CD4-positive, alpha-beta T cell treated with Interleukin-21 for 1 hour (primary cell): ENCODE measurements around the gene GSDMA.

Source experiments
- DNase-seq: peaks from one replicate; pipeline ENCODE4 v3.0.0-alpha.2; 2020

GSDMA gene

DNA sequence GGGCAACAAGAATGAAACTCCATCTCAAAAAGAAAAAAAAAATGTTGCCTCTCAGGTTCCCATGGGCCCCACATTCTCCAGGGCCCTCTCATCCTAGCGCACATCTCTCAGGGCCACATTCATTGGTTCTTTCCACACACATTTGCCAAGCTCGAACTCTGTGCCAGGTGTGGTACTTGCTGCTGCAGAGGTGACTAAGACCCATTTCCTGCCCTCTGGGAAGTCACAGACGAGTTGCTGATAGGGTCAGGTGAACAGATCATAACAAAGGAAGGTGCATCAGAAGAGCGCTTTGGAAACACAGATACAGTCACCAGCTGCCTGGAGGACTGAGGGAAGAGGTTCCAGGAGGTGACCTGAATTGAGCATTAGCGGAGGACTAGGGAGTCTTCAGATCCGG, 1.0 kb downstream of the GSDMA start:
- DNase-seq, result peak; percentile 34

- DNase-seq, result no peak
These were observed 2.4 kb downstream of the GSDMA start for GRCh38 chr17:39965017-39965699.

GRCh38 chr17:39966771-39967170, 4.0 kb downstream of the GSDMA start:
- DNase-seq, result no peak

DNA sequence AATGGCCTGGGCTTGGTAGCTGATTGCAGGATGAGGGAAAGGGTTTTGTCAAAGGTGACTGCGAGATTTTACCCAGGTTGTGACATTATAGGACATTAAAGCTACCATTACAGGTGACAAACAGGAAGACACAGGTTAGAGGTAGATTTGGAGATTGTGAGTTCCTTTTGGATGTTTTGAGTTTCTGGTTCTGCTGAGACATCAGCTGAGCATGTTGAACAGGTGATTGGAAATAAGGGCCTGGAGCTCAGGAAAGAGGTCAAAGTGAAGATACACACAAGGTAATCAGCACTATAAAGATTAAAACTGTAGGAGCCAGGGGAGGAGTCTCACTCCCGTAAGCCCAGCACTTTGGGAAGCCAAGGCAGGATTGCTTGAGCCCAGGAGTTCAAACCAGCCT, 6.0 kb downstream of the GSDMA start:
- DNase-seq, result no peak

GRCh38 chr17:39969375-39969774, 6.6 kb downstream of the GSDMA start:
- no peak for DNase-seq

GRCh38 chr17:39970157-39970692, 7.4 kb downstream of the GSDMA start:
- no peak for DNase-seq

DNA sequence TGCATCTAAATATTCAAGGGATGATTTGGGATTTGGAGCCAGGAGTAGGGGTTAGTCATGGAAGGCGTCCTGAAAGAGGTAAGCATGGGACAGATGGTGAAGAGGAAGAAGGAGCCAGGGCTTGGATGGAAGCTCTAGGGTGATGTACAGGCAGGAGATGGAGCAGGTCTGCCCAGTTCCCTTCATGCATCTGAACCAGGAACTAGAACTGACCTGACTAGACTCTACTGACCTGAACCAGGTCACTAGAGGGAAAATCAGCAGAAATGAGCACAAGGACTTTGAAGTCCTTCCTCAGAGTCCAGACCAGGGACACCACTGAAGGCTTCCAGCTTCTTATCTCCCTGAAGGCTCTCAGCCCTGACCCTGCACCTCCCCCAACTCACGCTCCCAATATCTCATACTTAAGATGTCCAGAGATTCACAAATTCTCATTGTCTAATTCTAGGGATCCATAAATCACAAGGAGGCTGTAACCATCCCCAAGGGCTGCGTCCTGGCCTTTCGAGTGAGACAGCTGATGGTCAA, 8.3 kb downstream of the GSDMA start:
- DNase-seq, result no peak

GRCh38 chr17:39972271-39972670, 9.5 kb downstream of the GSDMA start:
- no peak for DNase-seq

DNA sequence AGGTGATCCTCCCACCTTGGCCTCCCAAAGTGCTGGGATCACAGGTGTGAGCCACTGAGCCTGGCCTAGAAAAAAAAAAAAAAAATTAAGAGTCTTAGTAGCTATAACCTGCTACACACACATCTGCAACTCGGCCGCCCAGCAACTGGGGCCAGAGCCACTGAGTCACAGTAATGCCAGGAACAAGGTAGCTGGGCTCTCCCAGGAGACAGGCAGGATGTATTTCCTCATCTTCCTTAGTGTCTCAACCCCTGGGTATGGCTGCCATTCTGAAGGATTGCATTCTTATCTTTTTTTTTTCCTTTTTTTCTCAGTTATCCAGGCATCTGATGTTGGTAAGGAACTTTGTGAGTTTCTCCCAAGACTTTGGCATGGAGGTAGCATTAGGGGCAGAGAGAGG, 10.7 kb downstream of the GSDMA start:
- DNase-seq, result no peak

DNA sequence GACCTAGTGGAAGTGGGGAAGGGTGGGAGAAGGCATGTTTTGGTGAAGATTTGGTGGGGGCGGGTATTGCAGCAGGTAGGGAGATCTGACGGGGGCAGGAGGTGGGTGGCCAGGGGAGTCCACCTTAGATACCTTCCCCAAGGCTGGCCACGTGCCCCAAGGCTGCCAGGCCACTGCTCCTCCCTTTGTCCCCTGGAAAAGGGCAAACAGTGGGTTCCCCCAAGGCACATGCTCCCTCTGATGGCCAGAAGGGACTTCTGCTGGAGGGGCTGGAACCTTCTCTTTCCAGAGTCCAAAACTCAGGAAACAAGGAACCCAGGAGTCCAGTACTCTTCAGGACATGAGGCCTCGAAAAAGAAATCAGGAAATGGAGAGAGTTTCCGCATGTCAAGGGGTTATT, 11.6 kb downstream of the GSDMA start:
- no peak for DNase-seq

- DNase-seq, result no peak
These were observed 13.0 kb downstream of the GSDMA start for GRCh38 chr17:39975801-39976200.

GRCh38 chr17:39979016-39979670, 16.3 kb downstream of the GSDMA start:
- no peak for DNase-seq

DNA sequence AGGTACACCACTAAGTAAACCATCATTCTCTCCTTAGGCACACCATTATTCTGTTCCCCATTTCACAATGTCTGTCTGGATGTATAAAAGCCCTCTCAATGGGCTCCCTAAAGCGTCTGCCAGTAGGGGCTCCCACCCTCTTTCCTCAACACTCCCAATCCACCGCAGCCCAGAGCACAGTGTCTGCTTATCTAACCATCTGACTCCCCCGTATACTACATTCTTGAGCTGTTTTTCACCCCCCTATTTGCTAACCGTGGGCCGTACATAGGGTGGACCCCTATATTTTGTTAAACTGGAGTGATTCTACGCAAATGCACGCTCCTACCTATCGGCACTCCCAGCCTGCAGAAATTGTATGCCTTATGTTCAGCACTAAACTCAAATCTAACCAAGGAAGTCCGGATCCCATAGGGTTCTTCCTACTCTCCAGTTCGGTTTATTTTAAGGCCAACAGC, 17.1 kb downstream of the GSDMA start:
- DNase-seq, result no peak

DNA sequence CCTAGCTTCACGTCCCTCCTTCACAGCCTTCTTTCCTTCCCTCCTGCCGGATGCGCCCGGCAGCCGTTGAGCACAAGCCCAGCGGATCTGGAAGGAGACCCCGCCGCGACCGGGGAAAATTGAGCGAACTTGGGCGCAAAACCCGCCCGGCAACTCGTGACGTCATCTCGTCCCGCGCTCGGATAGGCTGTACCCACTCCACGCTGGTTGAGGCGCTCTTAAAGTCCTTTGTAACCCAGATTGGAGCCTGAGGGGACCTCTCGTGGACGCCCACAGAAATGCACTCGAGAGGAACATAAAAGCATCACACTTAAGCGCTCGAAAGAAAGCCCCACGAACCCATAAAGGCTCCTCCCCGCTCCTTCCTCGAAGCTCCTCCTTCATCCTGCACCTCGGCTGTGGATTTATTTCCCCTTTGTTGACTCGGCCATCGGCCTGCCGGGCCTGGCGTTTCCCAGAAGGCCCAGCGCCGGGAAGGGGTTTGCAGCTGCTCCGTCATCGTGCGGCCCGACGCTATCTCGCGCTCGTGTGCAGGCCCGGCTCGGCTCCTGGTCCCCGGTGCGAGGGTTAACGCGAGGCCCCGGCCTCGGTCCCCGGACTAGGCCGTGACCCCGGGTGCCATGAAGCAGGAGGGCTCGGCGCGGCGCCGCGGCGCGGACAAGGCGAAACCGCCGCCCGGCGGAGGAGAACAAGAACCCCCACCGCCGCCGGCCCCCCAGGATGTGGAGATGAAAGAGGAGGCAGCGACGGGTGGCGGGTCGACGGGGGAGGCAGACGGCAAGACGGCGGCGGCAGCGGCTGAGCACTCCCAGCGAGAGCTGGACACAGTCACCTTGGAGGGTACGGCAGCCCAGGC, 17.8 kb downstream of the GSDMA start, which contains the start of gene PSMD3:
Gene PSMD3, plus strand, starts transcription at position 457 of the 856 bp plus-strand sequence. Its CDS starts 164 bp downstream, at position 621.
- DNase-seq, result peak; percentile 100

DNA sequence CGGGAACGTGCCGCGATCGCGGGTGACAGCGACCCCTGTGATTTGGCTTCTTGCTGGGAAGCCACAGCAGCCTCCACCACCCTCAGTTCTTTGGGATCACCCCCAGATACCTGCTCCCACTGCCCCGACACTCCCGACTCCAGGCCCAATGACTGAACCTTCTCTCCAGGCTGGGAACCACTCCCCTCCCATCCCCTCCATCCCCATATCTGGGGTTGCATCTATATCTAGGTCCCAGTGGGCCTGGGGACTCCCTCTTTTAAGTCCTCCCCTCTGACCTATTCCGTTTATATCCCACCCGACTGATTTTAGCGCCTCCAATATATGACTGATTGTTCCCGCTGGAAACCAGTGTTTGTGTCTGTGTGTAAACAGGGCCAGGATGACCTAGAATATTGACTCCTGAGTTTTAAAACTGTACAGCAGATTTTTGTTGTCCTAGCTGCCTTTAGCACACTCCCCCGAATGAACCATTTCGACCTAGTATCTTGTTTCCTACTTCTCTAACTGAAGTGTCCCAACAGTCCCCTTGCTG, 18.5 kb downstream of the GSDMA start:
- no peak for DNase-seq

DNA sequence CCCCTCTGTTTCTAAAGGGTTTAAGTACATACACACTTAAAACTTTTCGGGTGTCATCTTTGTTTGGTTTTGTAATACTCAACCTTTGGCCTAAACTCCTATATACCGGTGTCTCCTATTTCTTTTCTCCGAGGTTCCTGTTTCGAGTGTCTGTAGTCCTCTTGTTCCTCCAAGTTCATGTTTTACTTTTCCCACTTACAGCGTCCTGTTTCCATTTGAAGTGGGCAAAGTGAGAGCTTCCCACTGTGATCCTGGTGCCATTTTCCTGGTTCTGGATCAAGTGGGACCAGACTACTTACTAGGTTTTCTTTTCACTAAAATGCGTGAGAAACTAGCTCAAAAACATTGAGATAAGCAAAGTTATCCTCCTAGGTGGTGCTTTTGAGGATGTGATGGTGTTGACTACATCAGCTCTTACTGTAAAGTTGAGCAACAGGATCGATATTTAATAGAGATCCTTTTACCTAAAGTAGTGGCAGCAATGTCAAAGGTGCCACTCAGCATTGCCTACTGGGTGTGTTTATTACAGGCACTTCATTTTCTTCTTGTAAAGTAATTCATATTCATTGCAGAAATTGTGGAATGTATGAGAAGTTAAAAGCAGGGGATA, 19.1 kb downstream of the GSDMA start:
- no peak for DNase-seq

GRCh38 chr17:39988206-39988810, 25.5 kb downstream of the GSDMA start:
- no peak for DNase-seq

- no peak for DNase-seq
These were observed 31.6 kb downstream of the GSDMA start for GRCh38 chr17:39994448-39994847.

DNA sequence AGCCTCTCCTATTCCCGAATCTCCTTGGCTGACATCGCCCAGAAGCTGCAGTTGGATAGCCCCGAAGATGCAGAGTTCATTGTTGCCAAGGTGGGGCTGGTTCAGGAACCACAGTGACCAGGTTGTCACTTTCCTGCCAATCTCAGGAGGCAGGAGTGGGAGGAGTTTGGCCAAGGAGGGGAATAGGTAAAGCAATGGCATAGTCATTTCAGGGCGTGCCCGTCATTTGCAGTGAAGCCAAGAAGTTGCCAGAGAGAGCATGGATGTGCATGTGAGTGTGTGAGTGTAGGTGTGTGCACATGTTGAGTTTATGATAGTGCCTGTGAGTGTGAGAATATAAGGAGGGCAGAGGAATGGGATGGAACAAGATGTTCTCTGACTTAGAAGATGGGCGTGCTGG, 32.6 kb downstream of the GSDMA start:
- DNase-seq, result no peak

GRCh38 chr17:39996162-39996561, 33.4 kb downstream of the GSDMA start:
- DNase-seq, result no peak

DNA sequence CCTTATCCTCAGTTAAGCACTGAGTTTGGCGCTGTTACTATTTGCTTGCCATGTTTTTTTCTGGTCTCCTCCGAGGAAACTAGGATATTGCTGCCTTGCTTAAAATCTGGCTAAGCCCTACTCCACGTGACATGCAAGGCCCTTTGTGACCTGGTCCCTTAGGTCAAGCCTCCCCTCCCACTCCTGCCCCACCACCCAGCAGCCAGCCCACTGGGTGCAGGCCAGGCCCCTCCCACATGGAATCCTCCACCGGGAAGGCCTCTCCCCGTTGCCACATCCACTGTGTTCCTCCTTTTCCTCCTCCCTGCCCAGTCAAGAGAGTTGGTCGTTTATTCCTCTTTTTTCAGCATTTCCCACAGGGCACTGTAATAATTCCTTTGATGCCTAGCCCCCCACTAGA, 34.0 kb downstream of the GSDMA start:
- no peak for DNase-seq

- no peak for DNase-seq
These were observed 34.7 kb downstream of the GSDMA start for GRCh38 chr17:39997543-39997942.
